ENCODE results near the gene REEP3.

Gene REEP3

DNA sequence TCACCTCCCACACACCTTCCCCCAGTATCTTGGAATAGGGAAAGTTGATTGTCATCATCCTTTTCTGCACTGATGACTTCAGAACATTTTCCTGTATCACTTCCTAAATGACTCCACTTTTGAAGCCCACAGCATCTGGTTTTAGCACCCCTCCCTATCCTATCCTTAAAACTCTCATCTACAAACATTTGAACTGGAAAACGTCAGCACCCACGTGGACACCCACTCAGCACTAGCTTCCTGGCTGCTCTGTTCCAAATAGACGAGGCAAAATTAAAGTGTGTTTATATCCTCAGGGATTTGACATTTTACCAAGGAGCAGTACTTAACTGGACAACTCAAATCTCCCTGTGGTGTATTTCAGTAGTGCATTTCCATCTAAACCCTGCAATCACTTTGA lies 73.9 kb downstream of the REEP3 start:
- 0 out of 2 replicates have a peak, but pooled peaks cover 4% of the 10 kb centered on the region for H3K36me3 ChIP-seq (replicated peaks)
- no peak for DNase-seq (ENCODE audit: low spot score in 2 of 2)
- no peaks in the 10 kb centered on the region for H3K27me3 ChIP-seq (ENCODE audit: low read depth)
- no peak overlapping the region for H3K4me3 ChIP-seq
- H3K4me1 ChIP-seq: no peaks in the 10 kb centered on the region
- in situ Hi-C loops (cut with MboI; ENCODE audit: low sequenced_read_pairs): no loop called here
- no peaks in the 10 kb centered on the region for H3K9me3 ChIP-seq

DNA sequence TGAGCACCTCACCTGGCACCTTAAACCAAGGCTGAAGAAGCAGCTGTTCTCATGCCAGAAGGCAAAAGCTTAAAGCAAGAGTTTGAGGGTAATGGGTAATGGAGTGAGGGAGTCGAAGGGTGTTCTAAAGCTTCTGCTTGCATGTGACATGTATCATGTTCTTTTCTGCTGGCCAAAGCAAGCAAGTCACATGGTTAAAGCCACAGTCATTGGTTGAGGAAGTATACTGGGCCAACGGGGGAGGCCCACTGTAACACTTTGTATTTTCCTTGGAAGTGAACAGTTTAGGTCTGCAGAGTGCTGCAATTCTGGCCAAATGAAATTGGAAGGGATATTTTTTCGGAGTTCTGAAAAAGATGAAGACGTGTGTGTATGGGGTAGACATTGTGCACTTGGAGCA lies 75.7 kb downstream of the REEP3 start:
- in situ Hi-C loops (cut with MboI; ENCODE audit: low sequenced_read_pairs): no loop called here
- peaks cover 2% of the 10 kb centered on the region; the same call in 1 of the 2 replicates for H3K4me1 ChIP-seq
- H3K27me3 ChIP-seq (ENCODE audit: low read depth): no peaks in the 10 kb centered on the region
- H3K4me3 ChIP-seq: no peak overlapping the region
- no peak for DNase-seq (ENCODE audit: low spot score in 2 of 2)
- 0 out of 2 replicates have a peak, but pooled peaks cover 4% of the 10 kb centered on the region for H3K36me3 ChIP-seq (replicated peaks)
- H3K9me3 ChIP-seq: no peaks in the 10 kb centered on the region

DNA sequence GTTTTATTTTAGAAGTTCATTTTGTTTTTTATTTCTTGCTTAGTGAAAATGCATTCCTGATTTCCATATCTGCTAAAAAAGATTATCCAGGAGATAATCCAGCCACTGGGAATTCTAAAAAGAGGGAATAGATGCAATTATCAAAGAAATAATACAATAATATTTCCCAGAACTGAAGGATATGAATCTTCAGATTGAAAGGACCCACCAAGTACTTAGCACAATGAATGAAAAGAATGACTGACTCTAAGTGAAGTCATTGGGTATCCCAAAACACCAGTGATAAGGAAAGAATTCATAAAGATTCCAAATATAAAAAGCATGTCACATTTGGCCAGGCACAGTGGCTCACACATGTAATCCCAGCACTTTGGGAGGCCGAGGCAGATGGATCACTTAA lies 79.3 kb downstream of the REEP3 start:
- in situ Hi-C loops (cut with MboI; ENCODE audit: low sequenced_read_pairs): no loop called here
- H3K4me3 ChIP-seq: no peak overlapping the region
- H3K4me1 ChIP-seq: peaks cover 4% of the 10 kb centered on the region; the same call in 1 of the 2 replicates
- H3K27me3 ChIP-seq (ENCODE audit: low read depth): no peaks in the 10 kb centered on the region
- H3K9me3 ChIP-seq: no peaks in the 10 kb centered on the region
- H3K36me3 ChIP-seq (replicated peaks): 0 out of 2 replicates have a peak, but pooled peaks cover 4% of the 10 kb centered on the region
- DNase-seq (ENCODE audit: low spot score in 2 of 2): no peak

DNA sequence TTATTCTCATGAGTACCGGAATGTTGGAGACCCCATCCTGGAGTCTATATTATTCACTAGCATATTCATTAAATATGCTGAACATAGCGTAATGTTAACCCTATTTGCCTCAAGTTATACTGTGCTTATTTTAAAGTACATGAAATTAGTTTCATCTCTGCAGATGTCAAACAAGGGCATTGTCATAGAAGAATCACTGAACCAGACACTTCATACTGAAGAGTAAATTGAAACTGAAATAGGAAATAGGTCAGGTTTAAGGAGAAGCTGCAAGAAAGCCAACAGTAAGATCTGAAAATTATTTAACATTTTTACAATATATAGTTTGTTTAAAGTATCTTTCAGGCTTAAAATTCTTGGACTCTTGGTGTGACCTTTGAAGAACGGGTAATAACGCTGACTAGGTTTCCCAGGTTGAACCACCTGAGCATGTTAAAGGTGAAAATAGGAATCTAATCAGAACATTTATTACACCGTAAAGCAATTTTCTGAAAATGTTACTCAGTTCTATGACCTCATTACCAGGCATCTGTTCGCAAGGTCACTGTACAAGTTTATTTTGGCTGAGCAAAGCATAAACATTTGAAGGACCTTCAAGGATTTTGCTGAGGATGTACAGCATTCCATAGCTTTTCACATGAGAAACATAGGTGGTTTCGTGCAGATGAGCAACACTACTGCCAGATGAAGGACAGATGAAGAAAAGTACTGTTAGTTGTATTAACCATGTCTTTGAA lies 82.7 kb downstream of the REEP3 start:
- in situ Hi-C loops (cut with MboI; ENCODE audit: low sequenced_read_pairs): no loop called here
- Histone ChIP-seq H3K4me1 (peaks cover 7% of the 10 kb centered on the region; the same call in 1 of the 2 replicates), H3K27me3 (ENCODE audit: low read depth) (no peaks in the 10 kb centered on the region), H3K36me3 (replicated peaks) (no peaks in the 10 kb centered on the region), H3K4me3 (no peak overlapping the region), H3K9me3 (no peaks in the 10 kb centered on the region)
- no peak for DNase-seq (ENCODE audit: low spot score in 2 of 2)

DNA sequence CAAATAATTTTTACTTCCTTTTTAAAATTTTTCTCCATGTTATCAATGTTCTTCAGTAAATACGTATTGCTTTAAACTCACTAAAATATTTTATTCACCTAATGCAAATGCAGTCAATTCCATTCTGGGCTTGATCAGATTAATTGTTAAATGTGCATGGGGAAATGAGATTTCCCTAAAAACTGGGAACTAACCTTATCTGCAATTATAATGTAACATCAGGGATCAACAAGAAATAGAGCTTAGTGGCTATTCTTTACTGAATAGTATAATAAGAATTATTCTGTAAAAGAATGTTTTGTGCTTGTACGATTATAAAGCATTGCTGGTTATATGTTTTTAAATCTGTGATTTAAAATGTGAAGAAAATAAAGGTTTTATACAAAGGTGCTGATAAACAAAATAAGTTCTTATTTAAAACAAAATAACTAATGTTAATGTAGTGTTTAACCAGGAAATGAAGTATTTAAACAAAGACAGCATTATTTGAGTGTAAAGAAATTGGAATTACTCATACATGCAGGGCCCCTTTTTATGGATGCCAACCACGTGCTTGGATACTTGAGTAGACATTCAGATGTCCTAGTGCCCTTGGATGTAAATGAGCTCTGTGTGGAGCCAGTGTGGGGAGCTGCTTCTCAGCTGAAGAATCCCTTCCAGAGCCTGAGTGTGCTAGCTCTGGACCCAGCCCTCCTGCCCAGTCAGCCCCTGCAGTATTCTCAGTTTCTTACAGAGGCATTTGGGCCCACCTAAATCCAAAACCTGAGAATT lies 84.2 kb downstream of the REEP3 start:
- in situ Hi-C loops (cut with MboI; ENCODE audit: low sequenced_read_pairs): no loop called here
- H3K9me3 ChIP-seq: no peaks in the 10 kb centered on the region
- DNase-seq (ENCODE audit: low spot score in 2 of 2): no peak
- H3K27me3 ChIP-seq (ENCODE audit: low read depth): no peaks in the 10 kb centered on the region
- H3K4me1 ChIP-seq: peaks cover 7% of the 10 kb centered on the region; the same call in 1 of the 2 replicates
- no peak overlapping the region for H3K4me3 ChIP-seq
- H3K36me3 ChIP-seq (replicated peaks): no peaks in the 10 kb centered on the region

DNA sequence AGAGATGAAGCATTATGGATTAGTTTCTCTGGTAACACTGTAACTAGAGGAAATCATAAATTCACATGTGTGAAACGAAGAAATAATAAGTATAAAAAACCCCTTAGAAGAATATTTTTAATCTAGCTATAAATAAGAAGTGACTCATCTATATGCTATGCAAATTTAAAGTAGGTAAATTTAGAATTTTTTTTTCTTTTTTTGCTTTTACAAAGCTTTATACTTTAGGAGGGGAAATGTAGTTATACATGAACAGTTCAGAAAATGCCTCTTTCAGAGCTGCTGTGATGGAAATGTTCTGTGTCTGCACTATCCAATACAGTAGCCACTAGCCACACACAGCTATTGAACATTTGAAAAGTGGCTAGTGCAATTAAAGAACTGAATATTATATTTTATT lies 87.3 kb downstream of the REEP3 start:
- H3K27me3 ChIP-seq (ENCODE audit: low read depth): no peaks in the 10 kb centered on the region
- H3K4me3 ChIP-seq: no peak overlapping the region
- in situ Hi-C loops (cut with MboI; ENCODE audit: low sequenced_read_pairs): no loop called here
- no peaks in the 10 kb centered on the region for H3K9me3 ChIP-seq
- peaks cover 3% of the 10 kb centered on the region; the same call in 1 of the 2 replicates for H3K4me1 ChIP-seq
- no peak for DNase-seq (ENCODE audit: low spot score in 2 of 2)
- H3K36me3 ChIP-seq (replicated peaks): no peaks in the 10 kb centered on the region

DNA sequence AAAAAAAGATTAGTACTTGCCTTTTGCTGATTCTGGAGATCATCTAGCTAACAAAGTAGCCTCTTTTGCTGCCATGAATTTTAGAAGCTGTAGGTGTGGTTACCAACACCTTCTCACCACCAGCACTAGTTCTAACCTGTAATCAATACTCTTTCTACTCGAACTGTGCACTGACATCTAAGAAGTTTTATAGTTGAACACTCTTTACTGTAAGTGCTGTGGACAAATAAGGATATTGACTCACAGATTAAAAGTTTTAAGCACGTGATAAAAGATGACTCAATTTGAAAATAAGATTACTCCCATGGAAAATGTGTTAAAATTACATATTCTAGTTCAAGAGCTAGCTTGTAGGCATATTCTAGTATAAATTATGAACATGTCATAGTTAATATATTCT lies 89.9 kb downstream of the REEP3 start:
- DNase-seq (ENCODE audit: low spot score in 2 of 2): no peak
- Histone ChIP-seq H3K4me3 (no peak overlapping the region), H3K9me3 (no peaks in the 10 kb centered on the region), H3K27me3 (ENCODE audit: low read depth) (no peaks in the 10 kb centered on the region), H3K4me1 (peaks cover under 1% of the 10 kb centered on the region; the same call in 1 of the 2 replicates), H3K36me3 (replicated peaks) (no peaks in the 10 kb centered on the region)
- in situ Hi-C loops (cut with MboI; ENCODE audit: low sequenced_read_pairs): no loop called here

DNA sequence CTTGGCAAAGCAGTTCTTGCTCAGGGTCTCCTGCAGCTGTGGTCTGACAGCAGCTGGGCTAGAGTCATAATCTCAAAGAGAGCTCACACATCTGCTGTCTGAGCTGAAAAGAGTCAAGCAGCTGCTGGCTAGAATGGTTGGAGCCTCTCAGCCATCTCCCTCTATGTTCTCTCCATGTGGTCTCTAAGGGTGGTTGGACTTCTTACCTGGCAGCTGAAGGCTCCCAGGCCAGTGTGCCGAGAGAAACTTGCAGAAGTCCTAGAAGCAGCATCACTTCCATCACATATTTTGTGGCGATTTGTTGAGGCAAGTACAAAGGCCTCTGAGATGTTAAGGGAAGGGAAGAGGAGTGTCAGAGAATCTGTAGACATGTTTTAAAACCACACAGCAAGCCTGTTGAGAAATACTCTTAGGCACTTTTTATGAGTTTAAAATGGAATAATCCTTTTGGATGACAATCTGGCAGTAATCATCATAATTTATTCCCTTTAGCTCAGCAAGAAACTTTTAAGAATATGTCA lies 93.2 kb downstream of the REEP3 start:
- Histone ChIP-seq H3K27me3 (ENCODE audit: low read depth) (no peaks in the 10 kb centered on the region), H3K4me1 (no peaks in the 10 kb centered on the region), H3K9me3 (no peaks in the 10 kb centered on the region), H3K36me3 (replicated peaks) (no peaks in the 10 kb centered on the region), H3K4me3 (no peak overlapping the region)
- in situ Hi-C loops (cut with MboI; ENCODE audit: low sequenced_read_pairs): no loop called here
- no peak for DNase-seq (ENCODE audit: low spot score in 2 of 2)

DNA sequence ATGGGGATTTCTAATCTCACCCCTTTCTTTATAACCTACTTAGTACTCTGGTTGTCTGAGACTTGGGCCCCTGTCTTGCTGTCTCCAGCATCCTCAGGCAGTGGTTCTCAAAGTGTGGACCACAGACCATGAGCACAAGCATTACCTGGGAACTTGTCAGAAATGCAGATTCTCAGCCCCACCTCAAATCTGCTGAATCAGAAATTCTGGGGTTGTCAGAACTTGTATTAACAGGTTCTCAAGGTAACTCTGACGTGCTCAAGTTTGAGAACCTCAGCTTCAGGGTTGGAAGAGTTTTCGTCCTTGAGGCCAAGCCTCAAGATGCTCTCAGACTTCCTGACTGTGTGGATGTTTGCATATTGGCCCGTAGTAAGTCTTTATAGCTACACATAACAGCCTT lies 97.4 kb downstream of the REEP3 start:
- in situ Hi-C loops (cut with MboI; ENCODE audit: low sequenced_read_pairs): no loop called here
- no peaks in the 10 kb centered on the region for H3K36me3 ChIP-seq (replicated peaks)
- no peak for DNase-seq (ENCODE audit: low spot score in 2 of 2)
- no peaks in the 10 kb centered on the region for H3K4me1 ChIP-seq
- H3K4me3 ChIP-seq: no peak overlapping the region
- no peaks in the 10 kb centered on the region for H3K9me3 ChIP-seq
- no peaks in the 10 kb centered on the region for H3K27me3 ChIP-seq (ENCODE audit: low read depth)

DNA sequence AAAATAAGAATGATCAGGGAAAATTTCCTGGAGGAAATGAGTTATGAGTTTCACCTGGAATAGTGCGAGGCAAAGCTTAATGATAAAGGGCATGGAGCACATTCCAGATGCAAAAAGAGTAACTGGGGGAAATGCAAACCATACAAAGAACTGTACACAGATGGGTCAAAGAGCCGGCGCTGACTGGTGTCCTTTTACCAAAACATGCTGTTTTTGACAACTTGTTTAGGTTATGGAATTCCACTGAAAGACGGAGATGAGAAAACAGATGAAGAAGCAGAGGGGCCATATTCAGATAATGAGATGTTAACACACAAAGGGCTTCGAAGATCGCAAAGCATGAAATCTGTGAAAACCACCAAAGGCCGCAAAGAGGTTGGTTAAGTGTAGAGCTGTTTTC lies 98.2 kb downstream of the REEP3 start:
- in situ Hi-C loops (cut with MboI; ENCODE audit: low sequenced_read_pairs): no loop called here
- no peak overlapping the region for H3K4me3 ChIP-seq

DNA sequence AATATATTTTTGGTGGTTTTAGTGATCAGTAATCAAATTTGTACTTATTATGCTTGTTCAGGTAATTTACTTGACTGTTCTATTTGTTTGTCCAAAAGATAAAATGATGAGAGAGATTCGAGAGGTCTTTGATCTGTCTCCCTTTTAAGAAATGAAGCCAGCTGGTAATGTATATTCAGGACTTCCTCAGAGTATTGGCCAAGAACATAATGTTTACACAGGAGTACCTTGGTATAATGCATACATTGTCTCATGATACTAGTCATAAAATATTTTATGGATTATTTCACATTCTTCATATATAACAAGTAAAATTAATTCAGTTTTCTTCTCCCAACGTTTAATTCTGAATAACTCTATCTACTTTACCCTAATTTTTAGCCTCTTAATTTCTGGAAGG lies 100.9 kb downstream of the REEP3 start:
- Histone ChIP-seq H3K4me3 (no peak overlapping the region), H3K36me3 (replicated peaks) (no peaks in the 10 kb centered on the region), H3K4me1 (no peaks in the 10 kb centered on the region), H3K27me3 (ENCODE audit: low read depth) (no peaks in the 10 kb centered on the region), H3K9me3 (no peaks in the 10 kb centered on the region)
- in situ Hi-C loops (cut with MboI; ENCODE audit: low sequenced_read_pairs): no loop called here
- no peak for DNase-seq (ENCODE audit: low spot score in 2 of 2)

More for the DNA sequence above, 98.2 kb downstream of the REEP3 start:
- DNase-seq (ENCODE audit: low spot score in 2 of 2): no peak
- no peaks in the 10 kb centered on the region for H3K36me3 ChIP-seq (replicated peaks)
- no peaks in the 10 kb centered on the region for H3K27me3 ChIP-seq (ENCODE audit: low read depth)
- no peaks in the 10 kb centered on the region for H3K9me3 ChIP-seq
- no peaks in the 10 kb centered on the region for H3K4me1 ChIP-seq

DNA sequence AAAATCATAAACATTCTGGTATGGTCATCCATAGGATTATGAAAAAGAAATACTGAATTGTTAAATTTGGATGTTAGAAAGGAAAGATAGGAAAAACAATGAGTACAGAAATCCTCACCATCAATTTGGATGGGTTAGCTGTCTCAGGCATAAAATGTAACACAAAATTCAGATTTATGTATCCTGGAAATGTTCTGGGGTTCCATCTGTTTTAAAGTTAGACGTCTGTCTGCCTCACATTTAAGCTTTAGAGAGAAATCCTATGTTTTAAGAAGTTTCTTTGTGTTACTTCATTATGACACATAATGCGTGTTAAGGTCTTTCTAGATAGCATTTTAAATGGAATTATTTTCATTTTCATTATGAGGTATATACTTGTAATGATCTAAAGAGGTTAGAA lies 103.5 kb downstream of the REEP3 start:
- H3K9me3 ChIP-seq: no peaks in the 10 kb centered on the region
- in situ Hi-C loops (cut with MboI; ENCODE audit: low sequenced_read_pairs): no loop called here
- no peak overlapping the region for H3K4me3 ChIP-seq
- no peaks in the 10 kb centered on the region for H3K36me3 ChIP-seq (replicated peaks)
- peaks cover 13% of the 10 kb centered on the region for H3K4me1 ChIP-seq
- no peak for DNase-seq (ENCODE audit: low spot score in 2 of 2)
- no peaks in the 10 kb centered on the region for H3K27me3 ChIP-seq (ENCODE audit: low read depth)

DNA sequence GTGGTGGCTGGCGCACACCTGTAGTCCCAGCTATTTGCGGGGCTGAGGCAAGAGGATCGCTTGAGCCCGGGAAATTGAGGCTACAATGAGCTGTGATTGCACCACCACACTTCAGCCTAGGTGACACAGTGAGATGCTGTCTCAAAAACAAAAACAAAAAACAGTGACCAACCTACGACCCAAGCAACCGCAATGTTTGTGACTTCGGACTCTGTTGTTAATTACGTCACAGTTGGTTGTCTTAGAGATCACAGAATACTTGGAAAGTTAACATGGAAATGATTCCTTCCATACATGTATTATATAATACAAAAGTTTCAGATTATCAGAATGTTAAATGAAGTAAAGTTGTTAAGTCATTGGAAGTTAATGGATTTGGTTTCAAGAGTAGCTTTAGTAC lies 106.2 kb downstream of the REEP3 start:
- H3K9me3 ChIP-seq: no peaks in the 10 kb centered on the region
- no peak overlapping the region for H3K4me3 ChIP-seq
- in situ Hi-C loops (cut with MboI; ENCODE audit: low sequenced_read_pairs): no loop called here
- H3K36me3 ChIP-seq (replicated peaks): no peaks in the 10 kb centered on the region
- no peak for DNase-seq (ENCODE audit: low spot score in 2 of 2)
- no peaks in the 10 kb centered on the region for H3K27me3 ChIP-seq (ENCODE audit: low read depth)
- peaks cover 19% of the 10 kb centered on the region for H3K4me1 ChIP-seq

DNA sequence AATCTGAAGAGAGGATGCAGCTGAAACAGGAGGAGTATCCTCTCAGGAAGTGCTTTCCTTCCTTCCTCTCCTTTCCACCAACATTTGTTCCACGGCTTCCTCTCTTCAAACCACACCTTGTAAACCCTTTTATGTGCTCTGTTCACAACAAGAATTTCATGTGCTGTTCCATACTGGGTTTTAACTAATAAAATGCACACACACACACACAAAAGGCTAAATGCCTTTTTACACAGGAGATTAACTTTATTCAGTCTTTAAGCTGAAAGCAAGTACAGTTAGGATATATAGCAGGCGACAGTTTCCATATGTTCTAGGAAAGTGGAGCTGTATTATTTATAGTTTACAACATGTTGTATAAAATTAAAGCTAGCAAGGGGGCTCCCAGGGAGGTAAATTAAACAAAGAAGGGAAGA lies 106.7 kb downstream of the REEP3 start:
- no peaks in the 10 kb centered on the region for H3K9me3 ChIP-seq
- H3K27me3 ChIP-seq (ENCODE audit: low read depth): no peaks in the 10 kb centered on the region
- in situ Hi-C loops (cut with MboI; ENCODE audit: low sequenced_read_pairs): no loop called here
- peaks cover 19% of the 10 kb centered on the region for H3K4me1 ChIP-seq
- DNase-seq (ENCODE audit: low spot score in 2 of 2): peak; percentile 32 to 94
- no peak overlapping the region for H3K4me3 ChIP-seq
- no peaks in the 10 kb centered on the region for H3K36me3 ChIP-seq (replicated peaks)

All from HAP-1 (cell line).